WTC11 (cell line): ENCODE measurements around the gene LMF2.

Experiments
- CREB1 ChIP-seq: sonication (generic); formaldehyde crosslinking; IDR thresholded peaks from 2 replicates; pipeline ENCODE4 v1.8.0; 2023; ENCODE audit warnings: mild to moderate bottlenecking, missing genetic modification reagents
- CTCF ChIP-seq: fragments of 200-600 bp; IDR thresholded peaks from 2 replicates; pipeline ENCODE4 v1.8.0; 2022; ENCODE audit warnings: antibody characterized with exemption
- FOXP1 ChIP-seq: sonication (generic); formaldehyde crosslinking; IDR thresholded peaks from 2 replicates; pipeline ENCODE4 v1.8.0; 2022; ENCODE audit warnings: missing genetic modification reagents, mild to moderate bottlenecking, moderate library complexity, borderline replicate concordance
- FOXP4 ChIP-seq: sonication (generic); formaldehyde crosslinking; IDR thresholded peaks from 2 replicates; pipeline ENCODE4 v1.8.0; 2022; ENCODE audit warnings: mild to moderate bottlenecking, missing genetic modification reagents
- NR3C1 ChIP-seq: sonication (generic); formaldehyde crosslinking; conservative IDR thresholded peaks from 2 replicates; pipeline ENCODE4 v1.8.1; 2023; ENCODE audit warnings: low read depth, mild to moderate bottlenecking, missing genetic modification reagents
- SOX15 ChIP-seq: fragments of 250-450 bp; sonication (Bioruptor Pico); IDR thresholded peaks from 2 replicates; pipeline ENCODE4 v1.9.0; 2021; ENCODE audit warnings: mild to moderate bottlenecking
- USF1 ChIP-seq: sonication (generic); formaldehyde crosslinking; IDR thresholded peaks from 2 replicates; pipeline ENCODE4 v1.8.0; 2022; ENCODE audit warnings: mild to moderate bottlenecking, missing genetic modification reagents
- ZNF121 ChIP-seq: sonication (generic); formaldehyde crosslinking; IDR thresholded peaks from 2 replicates; pipeline ENCODE4 v1.8.0; 2023; ENCODE audit warnings: missing genetic modification reagents
- ZNF416 ChIP-seq: fragments of 250-450 bp; sonication (Bioruptor Pico); IDR thresholded peaks from 2 replicates; pipeline ENCODE4 v1.9.0; 2021; ENCODE audit warnings: mild to moderate bottlenecking, inconsistent platforms
- TF ChIP-seq, protein P1 (sequence below): fragments of 250-450 bp; sonication (Bioruptor Pico); IDR thresholded peaks from 2 replicates; pipeline ENCODE4 v1.9.0; 2021; ENCODE audit warnings: mild to moderate bottlenecking
- TF ChIP-seq, protein P2 (sequence below): sonication (generic); formaldehyde crosslinking; IDR thresholded peaks from 2 replicates; pipeline ENCODE4 v1.8.1; 2022; ENCODE audit warnings: low read depth, missing genetic modification reagents, borderline replicate concordance

GRCh38 chr22:50502628-50503474, 4.7 kb downstream of the LMF2 start:
- TF ChIP-seq ZNF121 (CRISPR knock-in tag) = no peak
- TF ChIP-seq, protein P1, sequence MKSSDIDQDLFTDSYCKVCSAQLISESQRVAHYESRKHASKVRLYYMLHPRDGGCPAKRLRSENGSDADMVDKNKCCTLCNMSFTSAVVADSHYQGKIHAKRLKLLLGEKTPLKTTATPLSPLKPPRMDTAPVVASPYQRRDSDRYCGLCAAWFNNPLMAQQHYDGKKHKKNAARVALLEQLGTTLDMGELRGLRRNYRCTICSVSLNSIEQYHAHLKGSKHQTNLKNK (CRISPR knock-in tag) = no peak
- TF ChIP-seq CTCF = no peak
- TF ChIP-seq CREB1 (CRISPR knock-in tag) = no peak
- no peak for TF ChIP-seq SOX15 (CRISPR knock-in tag)
- no peak for TF ChIP-seq FOXP1 (CRISPR knock-in tag)
- no peak for TF ChIP-seq NR3C1 (CRISPR knock-in tag)
- TF ChIP-seq FOXP4 (CRISPR knock-in tag) = no peak
- TF ChIP-seq USF1 = no peak
- TF ChIP-seq, protein P2, sequence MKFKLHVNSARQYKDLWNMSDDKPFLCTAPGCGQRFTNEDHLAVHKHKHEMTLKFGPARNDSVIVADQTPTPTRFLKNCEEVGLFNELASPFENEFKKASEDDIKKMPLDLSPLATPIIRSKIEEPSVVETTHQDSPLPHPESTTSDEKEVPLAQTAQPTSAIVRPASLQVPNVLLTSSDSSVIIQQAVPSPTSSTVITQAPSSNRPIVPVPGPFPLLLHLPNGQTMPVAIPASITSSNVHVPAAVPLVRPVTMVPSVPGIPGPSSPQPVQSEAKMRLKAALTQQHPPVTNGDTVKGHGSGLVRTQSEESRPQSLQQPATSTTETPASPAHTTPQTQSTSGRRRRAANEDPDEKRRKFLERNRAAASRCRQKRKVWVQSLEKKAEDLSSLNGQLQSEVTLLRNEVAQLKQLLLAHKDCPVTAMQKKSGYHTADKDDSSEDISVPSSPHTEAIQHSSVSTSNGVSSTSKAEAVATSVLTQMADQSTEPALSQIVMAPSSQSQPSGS = no peak
- no peak for TF ChIP-seq ZNF416
